HepG2 (cell line): ENCODE results near the gene AP1S3. TPM values are rescaled to one million over a fixed set of nuclear protein-coding genes. Genes with fewer than 3 reads are reported as not detected.
A peak's percentile ranks its signal among the peaks of the same experiment; 100 is the strongest.

Source experiments
- ARID2 ChIP-seq: sonication (generic); formaldehyde crosslinking; IDR thresholded peaks from 2 replicates; pipeline ENCODE4 v1.8.1; 2022; ENCODE audit warnings: mild to moderate bottlenecking, missing genetic modification reagents, borderline replicate concordance
- ARNT ChIP-seq: fragments of 450-650 bp; IDR thresholded peaks from 2 replicates; pipeline ENCODE4 v1.6.1; 2017
- BRCA1 ChIP-seq: sonication (generic); formaldehyde crosslinking; IDR thresholded peaks from 2 replicates; pipeline ENCODE4 v1.4.0; 2020; ENCODE audit warnings: missing genetic modification reagents
- CAMTA2 ChIP-seq: sonication (generic); formaldehyde crosslinking; IDR thresholded peaks from 2 replicates; pipeline ENCODE4 v1.4.0; 2020; ENCODE audit warnings: mild to moderate bottlenecking, missing genetic modification reagents, borderline replicate concordance
- CC2D1A ChIP-seq: sonication (generic); formaldehyde crosslinking; IDR thresholded peaks from 2 replicates; pipeline ENCODE4 v1.8.1; 2023; ENCODE audit warnings: mild to moderate bottlenecking, missing genetic modification reagents
- ELF3 ChIP-seq: IDR thresholded peaks from 2 replicates; pipeline ENCODE4 v1.6.1; 2016; ENCODE audit warnings: missing genetic modification reagents, missing compliant biosample characterization
- EP300 ChIP-seq, 3 experiments: sonication (generic) in 1 of 3; formaldehyde crosslinking in 1 of 3; IDR thresholded peaks; 2 replicates each; pipeline versions ENCODE4 v1.5.1 to v1.6.1; 2011 to 2020; ENCODE audit warnings: low read depth in 2 of 3, low read length in 2 of 3, borderline replicate concordance in 1 of 3, improper control_type of control experiment in 1 of 3, mild to moderate bottlenecking in 1 of 3, missing genetic modification reagents in 1 of 3, moderate library complexity in 1 of 3
- ERF ChIP-seq: IDR thresholded peaks from 2 replicates; pipeline ENCODE4 v1.6.1; 2018; ENCODE audit warnings: missing biosample characterization, missing genetic modification reagents
- FOXA3 ChIP-seq: IDR thresholded peaks from 2 replicates; pipeline ENCODE4 v1.6.1; 2016; ENCODE audit warnings: missing genetic modification reagents, missing compliant biosample characterization
- GATAD2A ChIP-seq: IDR thresholded peaks from 2 replicates; pipeline ENCODE4 v1.6.1; 2016
- HMGXB4 ChIP-seq, 2 experiments: sonication (generic) in 1 of 2; formaldehyde crosslinking in 1 of 2; IDR thresholded peaks; 2 replicates each; pipeline versions ENCODE4 v1.4.0 to v1.6.1; 2018 to 2020; ENCODE audit warnings: missing genetic modification reagents in 2 of 2, borderline replicate concordance in 1 of 2, low read depth in 1 of 2, mild to moderate bottlenecking in 1 of 2, missing biosample characterization in 1 of 2
- HNRNPH1 ChIP-seq: fragments of 200-400 bp; formaldehyde crosslinking; optimal IDR thresholded peaks from 2 replicates; pipeline ENCODE3; 2017; ENCODE audit warnings: mild to moderate bottlenecking, low read depth, low read length
- HNRNPL ChIP-seq: fragments of 200-400 bp; formaldehyde crosslinking; IDR thresholded peaks from 2 replicates; pipeline ENCODE4 v1.6.1; 2017; ENCODE audit warnings: mild to moderate bottlenecking, low read depth, low read length
- ISX ChIP-seq: sonication (generic); formaldehyde crosslinking; conservative IDR thresholded peaks from 2 replicates; pipeline ENCODE4 v1.5.0; 2020; ENCODE audit warnings: missing genetic modification reagents
- KLF13 ChIP-seq: sonication (generic); formaldehyde crosslinking; IDR thresholded peaks from 2 replicates; pipeline ENCODE4 v1.4.0; 2020; ENCODE audit warnings: mild to moderate bottlenecking, missing genetic modification reagents
- LCORL ChIP-seq, 2 experiments: fragments of 450-650 bp in 1 of 2; sonication (generic) in 1 of 2; formaldehyde crosslinking in 1 of 2; IDR thresholded peaks; 2 replicates each; pipeline versions ENCODE4 v1.5.0 to v1.6.1; 2017 to 2020; ENCODE audit warnings: antibody characterized with exemption in 1 of 2, missing genetic modification reagents in 1 of 2
- NCOA2 ChIP-seq: sonication (generic); formaldehyde crosslinking; IDR thresholded peaks from 2 replicates; pipeline ENCODE4 v1.8.0; 2022; ENCODE audit warnings: inconsistent platforms
- RARA ChIP-seq: IDR thresholded peaks from 2 replicates; pipeline ENCODE4 v1.6.1; 2016; ENCODE audit warnings: missing genetic modification reagents, missing compliant biosample characterization
- SALL2 ChIP-seq: sonication (generic); formaldehyde crosslinking; IDR thresholded peaks from 2 replicates; pipeline ENCODE4 v1.8.1; 2023; ENCODE audit warnings: mild to moderate bottlenecking, missing genetic modification reagents, inconsistent platforms
- SP4 ChIP-seq: sonication (generic); formaldehyde crosslinking; IDR thresholded peaks from 2 replicates; pipeline ENCODE4 v1.8.1; 2023; ENCODE audit warnings: mild to moderate bottlenecking, missing genetic modification reagents
- TBX3 ChIP-seq: fragments of 450-650 bp; IDR thresholded peaks from 2 replicates; pipeline ENCODE4 v1.6.1; 2017; ENCODE audit warnings: antibody characterized with exemption, mild to moderate bottlenecking, inconsistent platforms, borderline replicate concordance
- TP53 ChIP-seq: sonication (generic); formaldehyde crosslinking; conservative IDR thresholded peaks from 2 replicates; pipeline ENCODE4 v1.4.0; 2020; ENCODE audit warnings: missing genetic modification reagents
- TSC22D2 ChIP-seq: sonication (generic); formaldehyde crosslinking; IDR thresholded peaks from 2 replicates; pipeline ENCODE4 v1.5.1; 2020; ENCODE audit warnings: missing genetic modification reagents, mild to moderate bottlenecking, borderline replicate concordance
- WIZ ChIP-seq: sonication (generic); formaldehyde crosslinking; IDR thresholded peaks from 2 replicates; pipeline ENCODE4 v1.5.1; 2020; ENCODE audit warnings: mild to moderate bottlenecking, missing genetic modification reagents
- ZBTB20 ChIP-seq: sonication (generic); formaldehyde crosslinking; IDR thresholded peaks from 2 replicates; pipeline ENCODE4 v1.8.1; 2023; ENCODE audit warnings: missing genetic modification reagents, low read depth, mild to moderate bottlenecking, borderline replicate concordance
- ZC3H4 ChIP-seq: sonication (generic); formaldehyde crosslinking; IDR thresholded peaks from 2 replicates; pipeline ENCODE4 v1.4.0; 2020; ENCODE audit warnings: missing genetic modification reagents, borderline replicate concordance
- ZFP82 ChIP-seq: sonication (generic); formaldehyde crosslinking; IDR thresholded peaks from 2 replicates; pipeline ENCODE4 v1.5.1; 2020; ENCODE audit warnings: mild to moderate bottlenecking, missing genetic modification reagents, borderline replicate concordance
- ZMYM3 ChIP-seq: sonication (generic); formaldehyde crosslinking; IDR thresholded peaks from 2 replicates; pipeline ENCODE4 v1.5.1; 2020; ENCODE audit warnings: mild to moderate bottlenecking, missing genetic modification reagents
- ZNF160 ChIP-seq: sonication (generic); formaldehyde crosslinking; IDR thresholded peaks from 2 replicates; pipeline ENCODE4 v1.8.0; 2022; ENCODE audit warnings: mild to moderate bottlenecking, inconsistent platforms, missing genetic modification reagents
- ZNF382 ChIP-seq: sonication (generic); formaldehyde crosslinking; IDR thresholded peaks from 2 replicates; pipeline ENCODE4 v1.5.0; 2020; ENCODE audit warnings: missing genetic modification reagents, mild to moderate bottlenecking, borderline replicate concordance
- ZNF598 ChIP-seq: sonication (generic); formaldehyde crosslinking; IDR thresholded peaks from 2 replicates; pipeline ENCODE4 v1.5.1; 2020; ENCODE audit warnings: mild to moderate bottlenecking, missing genetic modification reagents, borderline replicate concordance
- ZNF792 ChIP-seq: IDR thresholded peaks from 2 replicates; pipeline ENCODE4 v1.6.1; 2016
- ZNF878 ChIP-seq: sonication (generic); formaldehyde crosslinking; IDR thresholded peaks from 2 replicates; pipeline ENCODE4 v1.8.1; 2023; ENCODE audit warnings: mild to moderate bottlenecking, missing genetic modification reagents, moderate library complexity
- ZSCAN9 ChIP-seq: IDR thresholded peaks from 2 replicates; pipeline ENCODE4 v1.6.1; 2016; ENCODE audit warnings: borderline replicate concordance
- polyA plus RNA-seq, 8 experiments: library from polyadenylated mRNA; depleted of rRNA in 3 of 8; stranded (reverse) in 7 of 8; unstranded in 1 of 8; fragments of >200 nt; fragmentation: Illumina TruSeq in 4 of 8; extraction: Trizol in 4 of 8; gene quantifications; 2 replicates each; pipeline versions ENCODE4 v1.2.1 to v1.2.3, GENCODE V29; 2011 to 2016; ENCODE audit warnings: low read depth in 4 of 8, missing spikeins in 1 of 8, mixed read lengths in 1 of 8; ENCODE audit not compliant: insufficient read depth in 1 of 8
- total RNA-seq, 5 experiments: library from RNA; depleted of rRNA; stranded (reverse); fragments of >200 nt; fragmentation: Illumina TruSeq; extraction: Trizol; gene quantifications; 2 replicates each; pipeline ENCODE4 v1.2.3, GENCODE V29; 2016; ENCODE audit warnings: low read depth in 1 of 5

AP1S3 gene
- total and polyA plus RNA-seq, 2 of the 13 experiments (the other 11 are each of a cell fraction or from before 2014, with no cell fraction given) = 3.0 to 16.3 TPM

DNA sequence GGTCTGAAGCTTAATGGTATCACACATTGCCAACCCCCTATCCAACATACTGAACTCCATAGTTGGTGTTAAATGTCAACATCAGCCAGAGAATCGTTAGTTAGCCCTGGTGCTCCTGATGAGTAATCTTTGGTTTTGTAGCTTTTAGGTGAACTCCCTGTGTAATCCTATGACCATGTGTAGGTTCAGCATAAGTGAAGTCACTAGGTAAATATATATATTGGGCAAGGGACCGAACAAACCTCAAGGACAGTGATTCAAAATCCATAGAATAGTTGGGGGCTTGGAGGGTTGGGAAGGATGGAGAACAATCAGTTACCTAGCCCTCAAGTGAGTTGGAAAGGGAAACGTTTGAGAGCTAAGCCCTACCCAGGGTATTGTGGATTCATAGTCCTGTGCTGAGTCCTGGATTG lies 16.0 kb upstream of the AP1S3 start (continued):
- no peak for TF ChIP-seq SALL2
- no peak for TF ChIP-seq ARID2
- TF ChIP-seq LCORL (IDR thresholded peaks at IDR 0.05) = no peak
- TF ChIP-seq LCORL (CRISPR knock-in tag; IDR thresholded peaks at IDR 0.05) = 0 out of 2 replicates have a peak, but pooled peaks have one; percentile 31
- peak; percentile 92 for TF ChIP-seq ZNF792 (CRISPR knock-in tag)
- peak; percentile 47; the same call in 1 of the 2 replicates for TF ChIP-seq ELF3 (CRISPR knock-in tag)
- peak; percentile 80; the same call in 1 of the 2 replicates for TF ChIP-seq TBX3
- no peak for TF ChIP-seq ZNF382 (CRISPR knock-in tag)
- TF ChIP-seq ZBTB20 (CRISPR knock-in tag) = peak; percentile 99
- no peak for TF ChIP-seq ARNT
- no peak for TF ChIP-seq ZFP82 (CRISPR knock-in tag)
- peak; percentile 47 for TF ChIP-seq NCOA2 (CRISPR knock-in tag)
- no peak for TF ChIP-seq HMGXB4 (CRISPR knock-in tag; IDR thresholded peaks at IDR 0.05; ENCODE audit: borderline replicate concordance in 1 of 2, low read depth in 1 of 2)
- no peak for TF ChIP-seq ISX
- no peak for TF ChIP-seq BRCA1
- no peak for TF ChIP-seq KLF13 (CRISPR knock-in tag)
- peak; percentile 52; the same call in 1 of the 2 replicates for TF ChIP-seq RARA (CRISPR knock-in tag)
- 0 out of 2 replicates have a peak, but pooled peaks have one; percentile 25 for TF ChIP-seq ERF (CRISPR knock-in tag)
- TF ChIP-seq HNRNPH1 = no peak
- TF ChIP-seq ZNF878 (CRISPR knock-in tag) = no peak
- no peak for TF ChIP-seq CAMTA2
- no peak for TF ChIP-seq ZNF160 (CRISPR knock-in tag)
- TF ChIP-seq ZC3H4 (CRISPR knock-in tag) = no peak
- TF ChIP-seq HNRNPL = no peak
- peak; percentile 88 for TF ChIP-seq FOXA3 (CRISPR knock-in tag)
- no peak for TF ChIP-seq ZNF598 (CRISPR knock-in tag)
- no peak for TF ChIP-seq ZMYM3
- TF ChIP-seq TP53 (CRISPR knock-in tag) = no peak
- no peak for TF ChIP-seq ZSCAN9 (CRISPR knock-in tag)
- TF ChIP-seq TSC22D2 (CRISPR knock-in tag) = no peak
- no peak for TF ChIP-seq SP4 (CRISPR knock-in tag)
- TF ChIP-seq GATAD2A (CRISPR knock-in tag) = peak; percentile 83
- no peak for TF ChIP-seq WIZ (CRISPR knock-in tag)
- TF ChIP-seq CC2D1A = no peak
- peak in 1 of 2 experiments; percentile 69; a peak in 2 of 4 replicates for TF ChIP-seq EP300 (IDR thresholded peaks at IDR 0.05; ENCODE audit: low read depth in 2 of 2, low read length in 2 of 2)
- 0 out of 2 replicates have a peak, but pooled peaks have one; percentile 64 for TF ChIP-seq EP300 (CRISPR knock-in tag; IDR thresholded peaks at IDR 0.05; ENCODE audit: borderline replicate concordance)
